T-helper 2 cell treated with Interferon-gamma antibody and Interleukin-4, amounts not matched to agents 100 ng/mL and 5 ng/mL, for 36 hours (primary cell): Measurements from ENCODE around the gene CTDSP2. TPM values are rescaled to one million over a fixed set of nuclear protein-coding genes. Genes with fewer than 3 reads are reported as not detected.
"Not testable (repeated sequence)": the region's sequence is repeated elsewhere in the genome, so short reads cannot be mapped to it uniquely, and the experiment has no call there.

Experiments
- intact Hi-C: fragments of 100-400 bp; cut with micrococcal nuclease; formaldehyde crosslinking; loops from one replicate; pipeline ENCODE4 v1.15.1; 2023
- total RNA-seq: library from RNA; stranded (reverse); gene quantifications from 2 replicates; pipeline ENCODE4 v1.2.3, GENCODE V29; 2022

Gene CTDSP2
- total RNA-seq, 1 donor from 2014 or later: 111 TPM

DNA sequence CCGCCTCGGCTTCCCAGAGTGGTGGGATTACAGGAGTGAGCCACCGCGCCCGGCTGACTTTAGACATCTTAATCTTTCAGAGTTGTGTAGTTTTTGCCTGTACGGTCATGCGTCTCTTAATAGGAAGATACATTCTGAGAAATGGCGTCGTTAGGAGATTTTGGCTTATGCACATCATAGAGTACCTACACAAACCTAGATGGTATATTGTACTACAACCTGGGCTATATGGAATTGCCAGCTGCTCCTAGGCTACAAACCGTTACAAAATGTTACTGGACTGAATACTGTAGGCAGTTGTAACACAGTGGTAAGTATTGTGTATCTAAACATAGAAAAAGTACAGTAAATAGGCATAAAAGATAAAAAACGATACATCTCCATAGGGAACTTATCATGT is 62.7 kb downstream of the CTDSP2 start:
- intact Hi-C loops: no loop called here

DNA sequence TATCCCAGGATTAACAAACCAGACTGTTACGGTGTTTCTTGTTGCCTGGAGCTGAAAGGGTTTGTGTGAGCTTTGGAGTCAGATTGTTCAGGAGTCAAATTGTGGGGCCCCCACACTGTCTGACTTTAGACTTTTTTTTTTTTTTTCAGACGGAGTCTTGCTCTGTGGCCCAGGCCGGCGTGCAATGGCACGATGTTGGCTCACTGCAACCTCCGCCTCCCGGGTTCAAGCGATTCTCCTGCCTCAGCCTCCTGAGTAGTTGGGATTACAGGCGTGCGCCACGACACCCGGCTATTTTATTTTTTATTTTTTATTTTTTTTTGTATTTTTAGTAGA is 63.1 kb downstream of the CTDSP2 start:
- intact Hi-C loops: no loop called here

DNA sequence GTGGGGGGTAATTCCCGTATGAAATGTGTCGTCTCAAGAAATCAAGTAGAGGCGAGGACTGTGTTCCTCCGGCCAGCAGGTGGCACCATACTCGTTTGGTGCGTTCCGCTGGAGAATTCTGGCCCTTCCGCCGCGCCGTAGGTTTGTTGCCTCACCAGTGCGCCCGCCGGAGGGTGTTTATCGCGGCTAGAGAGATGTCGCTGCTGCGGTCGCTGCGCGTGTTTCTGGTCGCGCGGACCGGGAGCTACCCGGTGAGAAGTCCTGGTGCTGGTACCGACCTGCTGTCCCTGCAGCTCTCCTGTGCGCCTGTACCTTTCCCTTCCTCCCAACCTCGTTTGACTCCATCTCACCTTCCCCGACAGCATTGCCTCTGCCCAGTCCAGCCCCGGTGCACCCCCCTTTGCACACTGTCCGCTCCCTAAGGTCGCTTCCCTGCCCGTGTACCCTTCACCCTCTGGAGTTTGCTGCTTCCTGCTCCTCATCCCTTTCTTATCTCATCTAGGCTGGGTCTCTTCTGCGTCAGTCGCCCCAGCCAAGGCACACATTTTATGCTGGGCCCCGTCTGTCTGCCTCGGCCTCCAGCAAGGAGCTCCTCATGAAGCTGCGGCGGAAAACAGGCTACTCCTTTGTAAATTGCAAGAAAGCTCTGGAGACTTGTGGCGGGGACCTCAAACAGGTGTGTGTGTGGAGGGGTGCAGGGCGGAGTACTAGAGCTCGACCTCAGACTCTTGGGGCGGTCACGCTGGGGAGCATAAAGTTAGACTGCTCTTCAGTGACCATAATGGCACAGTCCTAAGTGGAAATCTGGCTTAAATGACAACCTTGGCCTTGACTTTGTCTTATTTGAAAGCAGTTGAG is 63.7 kb downstream of the CTDSP2 start, which contains the start of gene TSFM:
Gene TSFM (plus strand): TSS at position 180 of the 858 bp plus-strand sequence. CDS start 15 bp downstream, at position 195.
- intact Hi-C loops: loop anchor here (1.0 kb wide), 4 partner anchors 11 to 122 kb away; partner anchors contain the start of genes EEF1AKMT3, MARCHF9 and METTL1

GRCh38 chr12:57782243-57782607 is 64.3 kb downstream of the CTDSP2 start:
- intact Hi-C loops: loop anchor here (1.0 kb wide), 4 partner anchors 10 to 123 kb away; partner anchors contain the start of genes EEF1AKMT3, MARCHF9 and METTL1

DNA sequence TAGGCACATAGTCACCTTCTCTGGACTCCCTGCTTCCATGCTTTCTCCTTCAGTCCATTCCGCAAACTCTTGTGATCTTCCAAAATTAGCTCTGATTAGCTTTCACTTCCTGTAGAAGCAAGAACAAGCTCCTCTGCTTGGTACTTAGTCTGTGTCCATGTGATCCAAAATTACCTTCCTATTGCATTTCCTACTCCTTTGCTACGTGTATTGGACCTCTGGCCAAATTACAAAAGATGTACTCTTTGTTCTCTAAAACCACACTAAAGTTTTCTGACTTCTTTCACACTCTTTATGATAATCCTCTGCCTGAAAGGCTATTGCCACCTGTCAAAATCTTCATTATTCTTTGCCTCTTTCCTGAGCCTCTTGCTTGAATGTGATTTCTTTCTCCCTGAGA is 64.7 kb downstream of the CTDSP2 start:
- intact Hi-C loops: loop anchor here (1.0 kb wide), 4 partner anchors 10 to 124 kb away; partner anchors contain the start of genes EEF1AKMT3, MARCHF9 and METTL1

- intact Hi-C loops: no loop called here
Measured at GRCh38 chr12:57781244-57781643, 65.3 kb downstream of the CTDSP2 start.

DNA sequence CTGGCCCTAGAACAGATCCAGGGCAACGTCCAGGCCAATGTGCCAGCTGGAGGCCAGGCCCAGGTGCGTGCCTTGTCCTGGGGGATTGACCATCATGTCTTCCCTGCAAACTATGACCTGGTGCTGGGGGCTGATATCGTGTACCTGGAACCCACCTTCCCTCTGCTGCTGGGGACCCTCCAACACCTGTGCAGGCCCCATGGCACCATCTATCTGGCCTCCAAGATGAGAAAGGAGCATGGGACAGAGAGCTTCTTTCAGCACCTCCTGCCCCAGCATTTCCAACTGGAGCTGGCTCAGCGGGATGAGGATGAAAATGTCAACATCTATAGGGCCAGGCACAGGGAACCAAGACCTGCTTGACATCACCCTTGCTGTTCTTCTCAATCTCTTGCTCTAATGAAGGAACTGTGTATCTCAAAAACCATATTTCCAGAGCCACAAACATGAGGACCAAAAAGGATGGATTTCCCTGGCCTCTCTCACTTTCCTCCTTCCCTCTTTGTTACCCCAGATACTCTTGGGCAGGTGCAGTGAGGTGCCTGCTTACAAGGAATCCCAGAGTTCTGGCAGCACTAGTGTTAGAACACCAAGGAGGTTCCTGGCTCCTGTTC is 66.1 kb downstream of the CTDSP2 start:
- intact Hi-C loops: no loop called here

- intact Hi-C loops: no loop called here
Measured at GRCh38 chr12:57779736-57780135, 66.8 kb downstream of the CTDSP2 start.

GRCh38 chr12:57777911-57778310 is 68.6 kb downstream of the CTDSP2 start:
- intact Hi-C loops: no loop called here

GRCh38 chr12:57777367-57777766 is 69.2 kb downstream of the CTDSP2 start:
- intact Hi-C loops: no loop called here

- intact Hi-C loops: no loop called here
Measured at GRCh38 chr12:57776247-57776587, 70.3 kb downstream of the CTDSP2 start.

DNA sequence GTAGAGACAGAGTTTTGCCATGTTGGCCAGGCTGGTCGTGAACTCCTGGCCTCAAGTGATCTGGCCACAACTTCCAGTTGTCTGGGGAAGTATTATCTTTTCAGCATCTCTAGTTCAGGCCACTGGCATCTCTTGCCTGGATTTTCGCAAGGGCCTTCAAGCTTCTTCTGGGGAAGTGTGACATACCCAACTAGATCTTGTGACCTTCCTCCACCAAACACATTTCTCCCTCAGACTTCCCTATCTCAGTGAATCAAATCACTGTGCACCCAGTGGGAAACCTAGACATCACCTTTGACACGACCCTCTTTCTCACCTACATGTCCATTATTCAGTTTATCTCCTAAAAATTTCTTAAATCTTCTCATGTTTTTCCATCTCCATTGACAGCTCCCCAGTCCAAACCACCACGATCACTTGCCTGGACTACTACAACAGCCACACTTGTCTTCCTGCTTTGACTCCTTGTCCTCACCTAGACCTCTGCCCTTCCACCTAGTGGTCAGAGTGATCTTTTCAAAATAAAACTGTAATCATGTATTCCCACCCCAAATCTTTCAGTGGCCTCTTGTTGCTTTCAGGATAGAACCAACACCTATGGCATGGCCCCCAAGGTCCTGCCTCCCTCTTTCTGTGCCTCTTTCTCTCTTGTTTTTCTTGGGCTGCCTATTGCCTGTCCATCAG is 70.8 kb downstream of the CTDSP2 start:
- intact Hi-C loops: no loop called here

- intact Hi-C loops: no loop called here
Measured at GRCh38 chr12:57775044-57775443, 71.5 kb downstream of the CTDSP2 start.

GRCh38 chr12:57774634-57775033 is 71.9 kb downstream of the CTDSP2 start:
- intact Hi-C loops: not testable (repeated sequence)

DNA sequence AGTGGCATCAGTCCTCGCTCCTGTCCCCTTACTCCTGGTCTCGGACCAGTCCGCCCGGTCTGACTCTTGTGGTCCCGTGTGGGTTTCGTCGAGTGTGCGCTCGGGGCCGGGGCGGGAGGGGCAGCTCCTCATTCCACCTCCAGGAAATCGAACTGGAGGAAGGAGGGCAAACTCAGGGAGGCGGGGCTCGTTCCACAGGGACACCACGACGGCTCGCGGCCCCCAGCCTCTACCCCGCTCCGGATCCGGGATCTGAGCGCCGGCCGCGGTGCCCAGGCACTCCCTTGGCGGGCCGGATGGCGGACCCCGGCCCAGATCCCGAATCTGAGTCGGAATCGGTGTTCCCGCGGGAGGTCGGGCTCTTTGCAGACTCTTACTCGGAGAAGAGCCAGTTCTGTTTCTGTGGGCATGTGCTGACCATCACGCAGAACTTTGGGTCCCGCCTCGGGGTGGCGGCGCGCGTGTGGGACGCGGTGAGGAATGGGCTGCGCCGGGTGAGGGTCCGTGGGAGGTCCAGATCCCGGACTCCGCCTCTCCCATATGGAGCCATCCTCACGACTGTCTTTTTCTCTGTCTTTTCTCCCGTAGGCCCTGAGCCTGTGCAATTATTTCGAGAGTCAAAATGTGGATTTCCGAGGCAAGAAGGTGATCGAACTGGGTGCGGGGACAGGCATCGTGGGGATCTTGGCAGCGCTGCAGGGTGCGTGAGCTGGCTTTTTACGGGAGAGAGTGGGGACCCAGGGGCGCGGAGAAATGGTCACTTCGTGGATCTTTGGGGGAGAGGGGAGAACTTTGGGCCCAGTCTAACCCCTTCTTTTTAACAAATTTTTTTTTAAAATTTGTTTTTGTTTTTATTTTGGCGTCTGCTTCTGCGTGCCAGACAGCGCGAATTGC is 73.9 kb downstream of the CTDSP2 start, which contains the start of gene EEF1AKMT3:
Gene EEF1AKMT3 (plus strand): TSS at position 186 of the 894 bp plus-strand sequence. CDS start 111 bp downstream, at position 297.
- intact Hi-C loops: loop anchor here (1.0 to 2.0 kb wide), 5 partner anchors 10 to 169 kb away; partner anchors contain the start of genes ATP23, CDK4, CTDSP2 and TSFM

GRCh38 chr12:57771873-57772428 is 74.6 kb downstream of the CTDSP2 start, which contains the start of gene METTL1:
TSS of gene METTL1 (minus strand) at chr12:57772105. CDS start at chr12:57772083, 22 bp downstream.
- intact Hi-C loops: loop anchor here (1.0 to 2.0 kb wide), 5 partner anchors 10 to 169 kb away; partner anchors contain the start of genes ATP23, CDK4, CTDSP2 and TSFM

- intact Hi-C loops: no loop called here
Measured at GRCh38 chr12:57771236-57771872, 75.2 kb downstream of the CTDSP2 start.

- intact Hi-C loops: no loop called here
Measured at GRCh38 chr12:57770734-57771133, 75.8 kb downstream of the CTDSP2 start.
